ENCODE measurements around the gene SETDB1. TPM values are rescaled to one million over a fixed set of nuclear protein-coding genes. Genes with fewer than 3 reads are reported as not detected.

The SETDB1 gene
- total and polyA plus RNA-seq, 2 experiments from 2014 or later = 12.9 to 33.7 TPM

- H3K27ac ChIP-seq = no peak overlapping the region
- no peak for DNase-seq (ENCODE audit: low spot score)
- no peaks in the 10 kb centered on the region for H3K36me3 ChIP-seq (replicated peaks; ENCODE audit: insufficient read depth, low read depth)
- no peak for TF ChIP-seq EZH2phosphoT487 (IDR thresholded peaks at IDR 0.05; ENCODE audit: low read depth, severe bottlenecking, unreplicated experiment)
- TF ChIP-seq, protein P1, sequence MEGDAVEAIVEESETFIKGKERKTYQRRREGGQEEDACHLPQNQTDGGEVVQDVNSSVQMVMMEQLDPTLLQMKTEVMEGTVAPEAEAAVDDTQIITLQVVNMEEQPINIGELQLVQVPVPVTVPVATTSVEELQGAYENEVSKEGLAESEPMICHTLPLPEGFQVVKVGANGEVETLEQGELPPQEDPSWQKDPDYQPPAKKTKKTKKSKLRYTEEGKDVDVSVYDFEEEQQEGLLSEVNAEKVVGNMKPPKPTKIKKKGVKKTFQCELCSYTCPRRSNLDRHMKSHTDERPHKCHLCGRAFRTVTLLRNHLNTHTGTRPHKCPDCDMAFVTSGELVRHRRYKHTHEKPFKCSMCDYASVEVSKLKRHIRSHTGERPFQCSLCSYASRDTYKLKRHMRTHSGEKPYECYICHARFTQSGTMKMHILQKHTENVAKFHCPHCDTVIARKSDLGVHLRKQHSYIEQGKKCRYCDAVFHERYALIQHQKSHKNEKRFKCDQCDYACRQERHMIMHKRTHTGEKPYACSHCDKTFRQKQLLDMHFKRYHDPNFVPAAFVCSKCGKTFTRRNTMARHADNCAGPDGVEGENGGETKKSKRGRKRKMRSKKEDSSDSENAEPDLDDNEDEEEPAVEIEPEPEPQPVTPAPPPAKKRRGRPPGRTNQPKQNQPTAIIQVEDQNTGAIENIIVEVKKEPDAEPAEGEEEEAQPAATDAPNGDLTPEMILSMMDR (IDR thresholded peaks at IDR 0.05; ENCODE audit: poor library complexity) = no peak
- TF ChIP-seq EZH2 (IDR thresholded peaks at IDR 0.05; ENCODE audit: borderline replicate concordance) = no peak
- no peaks in the 10 kb centered on the region for H3K27me3 ChIP-seq
- no peak overlapping the region for H2AFZ ChIP-seq
- H3K9me3 ChIP-seq (ENCODE audit: low read depth) = no peaks in the 10 kb centered on the region
- no peaks in the 10 kb centered on the region for H3K4me1 ChIP-seq (ENCODE audit: insufficient read depth)
- H4K20me1 ChIP-seq (ENCODE audit: insufficient read depth, poor library complexity, severe bottlenecking) = no peaks in the 10 kb centered on the region
- no peak overlapping the region for H3K4me2 ChIP-seq
- H3K9me2 ChIP-seq (replicated peaks; ENCODE audit: insufficient read depth) = no peaks in the 10 kb centered on the region
- H3K79me2 ChIP-seq = no peaks in the 10 kb centered on the region
- H3K4me3 ChIP-seq = no peak overlapping the region
Observed at GRCh38 chr1:150955280-150955679, 29.1 kb downstream of the SETDB1 start.

DNA sequence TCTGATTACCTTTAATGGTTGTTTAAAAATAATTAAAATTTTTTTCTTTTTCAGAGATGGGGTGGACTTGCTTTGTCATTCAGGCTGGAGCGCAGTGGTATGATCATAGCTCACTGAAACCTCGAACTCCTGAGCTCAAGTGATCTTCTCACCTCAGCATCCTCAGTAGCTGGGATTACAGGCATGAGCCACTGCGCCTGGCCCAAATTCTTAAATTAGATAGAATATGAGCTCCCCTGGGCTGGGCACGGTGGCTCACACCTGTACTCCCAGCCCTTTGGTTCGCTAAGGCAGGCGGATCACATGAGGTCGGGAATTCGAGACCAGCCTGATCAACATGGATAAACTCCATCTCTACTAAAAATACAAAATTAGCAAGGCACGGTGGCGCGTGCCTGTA, 31.5 kb downstream of the SETDB1 start:
- H3K79me2 ChIP-seq = no peaks in the 10 kb centered on the region
- H3K27me3 ChIP-seq = no peaks in the 10 kb centered on the region
- 97% methylated on average over 11 of the region's 11 CpGs for WGBS (ENCODE audit: low lambda C conversion rate, missing lambda C conversion rate)
- H3K4me3 ChIP-seq = no peak overlapping the region
- no peak for TF ChIP-seq EZH2 (IDR thresholded peaks at IDR 0.05; ENCODE audit: borderline replicate concordance)
- TF ChIP-seq EZH2phosphoT487 (IDR thresholded peaks at IDR 0.05; ENCODE audit: low read depth, severe bottlenecking, unreplicated experiment) = no peak
- H4K20me1 ChIP-seq (ENCODE audit: insufficient read depth, poor library complexity, severe bottlenecking) = no peaks in the 10 kb centered on the region
- DNase-seq (ENCODE audit: low spot score) = no peak
- H3K4me2 ChIP-seq = no peak overlapping the region
- H3K36me3 ChIP-seq (replicated peaks; ENCODE audit: insufficient read depth, low read depth) = no peaks in the 10 kb centered on the region
- no peaks in the 10 kb centered on the region for H3K9me2 ChIP-seq (replicated peaks; ENCODE audit: insufficient read depth)
- no peak overlapping the region for H2AFZ ChIP-seq
- H3K27ac ChIP-seq = no peak overlapping the region
- no peaks in the 10 kb centered on the region for H3K9me3 ChIP-seq (ENCODE audit: low read depth)
- H3K4me1 ChIP-seq (ENCODE audit: insufficient read depth) = peaks cover 11% of the 10 kb centered on the region

DNA sequence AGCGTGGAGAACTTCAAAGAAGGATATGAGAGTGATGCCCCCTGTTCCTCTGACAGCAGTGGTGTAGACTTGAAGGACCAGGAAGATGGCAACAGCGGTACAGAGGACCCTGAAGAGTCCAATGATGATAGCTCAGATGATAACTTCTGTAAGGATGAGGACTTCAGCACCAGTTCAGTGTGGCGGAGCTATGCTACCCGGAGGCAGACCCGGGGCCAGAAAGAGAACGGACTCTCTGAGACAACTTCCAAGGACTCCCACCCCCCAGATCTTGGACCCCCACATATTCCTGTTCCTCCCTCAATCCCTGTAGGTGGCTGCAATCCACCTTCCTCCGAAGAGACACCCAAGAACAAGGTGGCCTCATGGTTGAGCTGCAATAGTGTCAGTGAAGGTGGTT, 34.5 kb downstream of the SETDB1 start:
- over 99% methylated on average over 6 of the region's 7 CpGs for WGBS (ENCODE audit: low lambda C conversion rate, missing lambda C conversion rate)
- Histone ChIP-seq H3K79me2 (peaks cover 2% of the 10 kb centered on the region), H3K4me1 (ENCODE audit: insufficient read depth) (peaks cover 16% of the 10 kb centered on the region), H2AFZ (no peak overlapping the region), H3K4me3 (no peak overlapping the region), H3K4me2 (no peak overlapping the region), H3K9me3 (ENCODE audit: low read depth) (no peaks in the 10 kb centered on the region), H3K36me3 (replicated peaks; ENCODE audit: insufficient read depth, low read depth) (peaks cover 3% of the 10 kb centered on the region), H3K27ac (no peak overlapping the region), H3K27me3 (no peaks in the 10 kb centered on the region), H3K9me2 (replicated peaks; ENCODE audit: insufficient read depth) (no peaks in the 10 kb centered on the region), H4K20me1 (ENCODE audit: insufficient read depth, poor library complexity, severe bottlenecking) (no peaks in the 10 kb centered on the region)
- TF ChIP-seq, protein P1 (IDR thresholded peaks at IDR 0.05; ENCODE audit: poor library complexity) = no peak
- TF ChIP-seq EZH2 (IDR thresholded peaks at IDR 0.05; ENCODE audit: borderline replicate concordance) (no peak), EZH2phosphoT487 (IDR thresholded peaks at IDR 0.05; ENCODE audit: low read depth, severe bottlenecking, unreplicated experiment) (no peak)
- no peak for DNase-seq (ENCODE audit: low spot score)

- H3K36me3 ChIP-seq (replicated peaks; ENCODE audit: insufficient read depth, low read depth) = peaks cover 3% of the 10 kb centered on the region
- no peak overlapping the region for H2AFZ ChIP-seq
- no peaks in the 10 kb centered on the region for H3K27me3 ChIP-seq
- no peaks in the 10 kb centered on the region for H4K20me1 ChIP-seq (ENCODE audit: insufficient read depth, poor library complexity, severe bottlenecking)
- no peak overlapping the region for H3K4me3 ChIP-seq
- no peak overlapping the region for H3K4me2 ChIP-seq
- WGBS (ENCODE audit: low lambda C conversion rate, missing lambda C conversion rate) = 28% methylated on average over 4 of the region's 4 CpGs
- H3K27ac ChIP-seq = peak overlapping the region; percentile 64
- no peaks in the 10 kb centered on the region for H3K9me3 ChIP-seq (ENCODE audit: low read depth)
- H3K79me2 ChIP-seq = peaks cover 6% of the 10 kb centered on the region
- TF ChIP-seq, protein P1 (IDR thresholded peaks at IDR 0.05; ENCODE audit: poor library complexity) = no peak
- no peak for TF ChIP-seq EZH2phosphoT487 (IDR thresholded peaks at IDR 0.05; ENCODE audit: low read depth, severe bottlenecking, unreplicated experiment)
- TF ChIP-seq EZH2 (IDR thresholded peaks at IDR 0.05; ENCODE audit: borderline replicate concordance) = no peak
- no peak for DNase-seq (ENCODE audit: low spot score)
- H3K9me2 ChIP-seq (replicated peaks; ENCODE audit: insufficient read depth) = no peaks in the 10 kb centered on the region
- H3K4me1 ChIP-seq (ENCODE audit: insufficient read depth) = peaks cover 16% of the 10 kb centered on the region
Observed at GRCh38 chr1:150961756-150962155, 35.6 kb downstream of the SETDB1 start.
